HG03097 (cell line): ENCODE results near the gene CSPG4.
"Not testable (repeated sequence)": the region's sequence is repeated elsewhere in the genome, so short reads cannot be mapped to it uniquely, and the experiment has no call there.

ENCODE experiments used
- ATAC-seq: cut with Tn5 transposase; IDR thresholded peaks from one replicate; pipeline ENCODE4 v1.9.1; 2021; ENCODE audit not compliant: unreplicated experiment, low FRiP score

Gene CSPG4

DNA sequence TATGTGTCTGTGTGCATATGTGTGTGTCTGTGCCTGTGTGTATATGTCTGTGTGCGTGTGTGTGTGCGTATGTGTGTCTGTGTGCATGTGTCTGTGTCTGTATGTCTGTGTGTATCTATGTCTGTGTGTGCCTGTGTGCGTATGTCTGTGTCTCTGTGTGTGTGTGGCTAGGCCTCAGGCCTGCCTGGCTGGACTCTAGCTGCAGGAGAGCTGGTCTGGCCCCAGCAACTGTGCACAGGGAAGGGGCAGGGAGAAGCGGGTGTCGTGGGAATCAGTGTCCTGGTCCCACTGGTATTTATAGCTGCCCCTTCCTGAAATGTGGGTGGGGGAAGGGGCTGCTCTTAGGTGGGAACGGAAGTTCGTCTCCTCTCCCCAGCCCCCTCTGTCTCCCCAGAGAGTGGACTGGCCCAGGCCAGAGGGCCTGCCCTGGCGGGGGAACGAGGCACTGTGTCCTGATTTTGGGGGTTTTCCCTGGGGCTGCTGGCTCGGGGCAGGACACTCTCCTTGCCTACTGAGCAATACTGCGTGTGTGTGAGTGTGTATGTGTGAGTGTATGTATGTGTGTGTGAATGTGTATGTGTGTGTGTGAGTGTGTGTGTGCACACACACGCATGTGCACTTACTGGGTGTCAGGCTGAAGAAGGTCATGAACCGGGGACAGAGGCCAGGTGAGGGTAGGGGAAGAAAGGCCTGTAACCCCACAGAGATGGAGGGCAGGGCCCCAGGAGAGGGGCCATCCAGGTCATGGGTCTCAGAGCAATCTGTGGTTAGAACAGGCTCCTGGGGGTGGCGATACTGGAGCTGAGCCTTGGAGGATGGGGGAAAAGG is 6.6 kb downstream of the CSPG4 start:
- no peak for ATAC-seq

- ATAC-seq: not testable (repeated sequence)
These were observed 7.3 kb downstream of the CSPG4 start for GRCh38 chr15:75705375-75705774.

- ATAC-seq: no peak
These were observed 8.0 kb downstream of the CSPG4 start for GRCh38 chr15:75704618-75705017.

DNA sequence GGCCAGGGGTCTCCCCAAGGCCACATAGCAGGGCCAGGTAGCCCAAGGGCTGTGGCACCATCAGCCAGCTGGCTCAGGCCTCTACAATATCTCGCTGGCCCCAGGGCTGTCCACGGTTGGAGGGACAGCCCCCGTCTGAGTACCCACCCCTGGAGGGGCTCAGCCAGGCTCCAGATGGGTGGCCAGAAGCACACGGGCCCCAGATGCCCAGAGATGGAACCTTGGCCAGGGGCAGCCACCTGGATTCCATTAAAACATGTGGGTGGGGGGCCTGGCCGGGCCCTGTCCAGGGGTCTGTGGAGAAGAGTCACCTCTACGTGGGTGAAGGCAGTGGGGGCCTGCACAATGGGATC is 8.4 kb downstream of the CSPG4 start:
- no peak for ATAC-seq

- not testable (repeated sequence) for ATAC-seq
These were observed 9.0 kb downstream of the CSPG4 start for GRCh38 chr15:75703440-75704262.

DNA sequence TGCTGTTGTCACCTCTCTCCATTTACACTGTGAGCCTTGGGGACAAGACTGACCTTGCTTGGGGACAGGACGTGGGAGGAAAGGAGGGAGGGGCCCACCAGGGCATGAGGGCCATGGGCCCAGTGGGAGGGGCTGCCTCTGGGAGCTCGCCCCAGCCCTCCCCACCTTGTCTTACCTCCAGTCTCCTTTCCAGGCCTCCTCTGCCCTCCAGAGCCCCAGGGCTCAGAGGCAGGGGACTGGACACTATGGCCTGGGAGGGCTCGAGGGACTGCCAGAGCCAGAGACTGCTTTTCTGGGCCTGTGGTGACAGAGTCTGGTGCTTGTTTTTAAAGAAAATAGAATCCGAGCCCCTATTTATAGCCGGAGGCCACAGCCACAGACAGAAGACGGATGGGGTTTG is 10.2 kb downstream of the CSPG4 start:
- ATAC-seq: no peak

- ATAC-seq: not testable (repeated sequence)
These were observed 11.3 kb downstream of the CSPG4 start for GRCh38 chr15:75701071-75702003.

- peak; percentile 35 for ATAC-seq
These were observed 12.4 kb downstream of the CSPG4 start for GRCh38 chr15:75699961-75700874.

GRCh38 chr15:75699517-75699916 is 13.1 kb downstream of the CSPG4 start:
- ATAC-seq: not testable (repeated sequence)

DNA sequence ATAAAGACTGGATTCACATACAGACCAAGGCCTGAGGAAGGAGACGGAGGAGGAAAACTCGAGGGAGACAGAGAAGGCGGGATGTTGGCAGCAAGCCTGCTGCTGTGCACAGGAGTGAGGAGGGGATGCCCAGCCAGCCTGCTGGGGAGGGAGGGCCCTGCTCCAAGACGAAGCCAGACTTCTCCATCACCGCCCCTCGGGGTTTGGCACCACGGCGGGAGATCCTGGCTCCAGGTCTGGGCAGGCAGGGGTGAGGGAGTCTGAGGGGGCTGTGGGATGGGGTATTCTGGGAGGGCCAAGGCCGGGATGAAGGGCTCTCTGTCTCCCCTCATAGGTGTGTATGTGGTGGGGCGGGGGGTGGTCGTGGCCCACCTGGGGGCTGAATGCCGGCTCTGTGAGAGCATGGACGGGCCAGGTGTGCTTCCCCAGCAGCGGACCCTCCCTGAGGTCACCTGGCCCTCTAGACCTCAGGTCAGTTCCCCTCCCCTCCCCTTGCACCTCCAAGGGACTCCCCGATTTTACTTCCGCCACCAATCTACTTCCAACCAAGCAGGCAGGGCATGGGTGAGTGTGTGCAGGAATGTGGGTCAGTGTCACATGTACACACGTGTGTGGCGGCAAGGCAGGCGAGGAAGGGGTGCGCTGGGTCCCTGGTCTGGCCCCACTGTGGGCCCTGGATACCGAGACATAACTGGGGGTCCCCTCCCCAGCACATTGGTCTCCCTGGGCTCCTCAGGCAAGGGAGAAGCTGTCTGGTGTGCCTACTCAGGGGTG is 14.5 kb downstream of the CSPG4 start:
- ATAC-seq: not testable (repeated sequence)

GRCh38 chr15:75697523-75697922 is 15.1 kb downstream of the CSPG4 start:
- ATAC-seq: no peak

- ATAC-seq: no peak
These were observed 15.8 kb downstream of the CSPG4 start for GRCh38 chr15:75696854-75697259.

GRCh38 chr15:75696311-75696720 is 16.3 kb downstream of the CSPG4 start:
- no peak for ATAC-seq

DNA sequence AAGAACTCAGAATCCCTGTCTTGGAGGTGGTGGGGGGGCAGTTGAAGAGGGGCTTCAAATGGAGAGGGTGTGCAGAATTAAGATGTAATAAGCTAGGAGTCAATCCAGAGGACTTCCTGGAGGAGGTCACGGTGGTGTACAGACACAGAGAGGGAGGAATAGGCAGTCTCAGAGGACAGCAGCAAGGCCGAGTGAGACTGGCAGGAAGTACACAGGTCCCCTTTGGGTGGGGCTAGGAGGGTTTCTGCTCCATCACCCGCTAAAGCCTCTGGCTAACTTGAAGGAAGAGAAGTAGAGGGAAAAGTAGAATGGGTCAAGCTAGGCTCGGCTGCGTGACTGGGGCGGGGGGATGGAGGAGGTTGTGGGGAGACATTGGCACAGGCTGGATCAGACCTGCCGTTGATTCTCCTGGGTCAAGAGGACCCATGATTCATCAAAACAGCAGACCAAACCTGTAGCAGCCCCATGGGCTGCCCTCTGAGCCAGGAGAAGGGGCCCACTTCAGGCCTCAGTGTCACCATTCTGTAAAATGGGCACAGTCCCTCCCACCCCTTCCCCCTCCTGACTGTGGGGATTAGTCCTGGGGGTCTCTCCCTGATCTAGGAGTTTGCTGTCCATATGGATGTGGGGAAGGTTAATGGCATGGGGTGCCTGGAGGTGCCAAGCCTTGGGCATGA is 16.9 kb downstream of the CSPG4 start:
- no peak for ATAC-seq

DNA sequence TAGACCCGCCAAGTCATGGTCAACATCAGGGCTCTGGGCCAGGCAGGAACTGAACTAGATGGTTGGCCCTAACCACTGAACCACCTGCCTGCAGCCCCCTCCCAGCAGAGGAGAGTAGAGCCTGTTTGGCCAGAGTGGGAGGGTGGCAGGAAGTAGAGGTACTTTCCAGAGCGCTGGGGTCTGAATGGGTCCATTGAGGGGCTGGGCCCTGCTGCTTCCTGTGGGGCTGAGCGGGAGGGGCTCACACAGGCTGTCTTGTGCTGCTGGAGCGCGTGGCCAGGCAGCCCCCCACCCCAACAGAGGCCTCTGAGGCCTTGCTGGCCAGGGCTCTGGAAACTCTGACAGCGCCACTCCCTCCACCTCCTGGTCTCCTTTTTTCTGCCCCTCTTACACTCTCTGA is 17.4 kb downstream of the CSPG4 start:
- ATAC-seq: no peak

GRCh38 chr15:75694241-75695182 is 18.1 kb downstream of the CSPG4 start:
- no peak for ATAC-seq

DNA sequence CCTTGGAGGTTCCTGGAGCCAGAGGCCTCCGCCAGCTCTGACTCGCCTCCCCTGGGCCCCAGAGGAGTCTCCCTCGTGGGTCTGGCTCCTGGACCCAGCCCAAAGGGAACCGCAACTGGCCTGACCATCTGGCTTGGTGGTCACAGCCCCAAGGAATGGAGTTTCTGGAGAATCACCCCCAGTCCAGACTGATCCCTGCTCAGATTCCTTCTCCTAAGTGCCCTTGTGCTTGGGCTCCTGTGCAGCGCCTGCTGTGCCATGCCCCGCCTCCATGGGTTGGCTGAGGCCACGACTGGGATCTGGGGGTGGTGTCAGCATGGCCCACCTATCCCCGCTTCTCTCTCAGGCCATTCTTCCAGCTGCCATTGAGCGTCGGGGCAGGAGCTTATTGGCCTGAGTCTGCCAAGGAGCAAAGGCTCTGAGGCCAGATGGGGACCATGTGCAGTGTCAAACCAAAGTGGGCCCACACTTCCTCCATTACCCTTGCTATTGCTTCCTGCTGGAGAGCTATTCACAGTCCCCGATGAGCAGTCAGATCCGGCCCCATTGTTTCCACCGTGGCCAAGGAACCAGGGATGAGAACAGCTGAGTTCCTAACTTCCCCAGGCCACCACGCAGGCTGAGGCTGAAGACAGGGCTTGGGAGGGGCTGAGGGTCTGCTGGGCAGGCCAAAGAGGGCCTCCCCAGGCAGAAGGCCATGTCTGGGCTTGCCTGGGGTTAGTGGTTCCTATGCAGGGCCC is 19.0 kb downstream of the CSPG4 start:
- ATAC-seq: no peak
